Smooth muscle cell (in vitro differentiated cells): ENCODE results near the gene ZNF717. TPM values are rescaled to one million over a fixed set of nuclear protein-coding genes. Genes with fewer than 3 reads are reported as not detected.
"Not testable (repeated sequence)": the region's sequence is repeated elsewhere in the genome, so short reads cannot be mapped to it uniquely, and the experiment has no call there.

Experiments used
- DNase-seq: peaks from one replicate; lab custom pipeline; 2025; ENCODE audit not compliant: unreplicated experiment; lab: John Stamatoyannopoulos, UW
- H2AFZ ChIP-seq: fragments of 200-600 bp; sonication (generic); 2 replicates; pipeline ENCODE4 v1.6.0; 2016; ENCODE audit warnings: antibody characterized with exemption, low read depth, mild to moderate bottlenecking
- H3F3A ChIP-seq: fragments of 200-600 bp; sonication (generic); 2 replicates; pipeline ENCODE4 v1.6.0; 2017; ENCODE audit warnings: antibody characterized with exemption, low read depth
- H3K27ac ChIP-seq: fragments of 200-600 bp; sonication (generic); 2 replicates; pipeline ENCODE4 v1.5.1; 2016; ENCODE audit warnings: low read depth, mild to moderate bottlenecking
- H3K27me3 ChIP-seq: fragments of 200-600 bp; sonication (generic); 2 replicates; pipeline ENCODE4 v1.6.1; 2016; ENCODE audit warnings: low read depth, mild to moderate bottlenecking
- H3K36me3 ChIP-seq: fragments of 200-600 bp; sonication (generic); 2 replicates; pipeline ENCODE4 v1.5.1; 2016; ENCODE audit warnings: low read depth
- H3K4me1 ChIP-seq: fragments of 200-600 bp; sonication (generic); 2 replicates; pipeline ENCODE4 v1.5.1; 2016; ENCODE audit warnings: low read depth
- H3K4me2 ChIP-seq: fragments of 200-600 bp; sonication (generic); 2 replicates; pipeline ENCODE4 v1.6.0; 2016; ENCODE audit warnings: mild to moderate bottlenecking
- H3K4me3 ChIP-seq: fragments of 200-600 bp; sonication (generic); 2 replicates; pipeline ENCODE4 v1.5.1; 2016; ENCODE audit warnings: mild to moderate bottlenecking
- H3K79me2 ChIP-seq: fragments of 200-600 bp; sonication (generic); 2 replicates; pipeline ENCODE4 v1.6.0; 2016; ENCODE audit warnings: low read depth, mild to moderate bottlenecking
- H3K9ac ChIP-seq: fragments of 200-600 bp; sonication (generic); 2 replicates; pipeline ENCODE4 v1.6.0; 2016; ENCODE audit warnings: low read depth
- H3K9me3 ChIP-seq: fragments of 200-600 bp; sonication (generic); replicated peaks from 2 replicates; pipeline ENCODE4 v1.5.1; 2016; ENCODE audit warnings: low read depth
- H4K20me1 ChIP-seq: fragments of 200-600 bp; sonication (generic); 2 replicates; pipeline ENCODE4 v1.6.0; 2016; ENCODE audit warnings: low read depth
- CTCF ChIP-seq: fragments of 200-600 bp; sonication (generic); IDR thresholded peaks from 2 replicates; pipeline ENCODE4 v1.5.1; 2017; ENCODE audit warnings: borderline replicate concordance, mild to moderate bottlenecking, antibody characterized with exemption; ENCODE audit not compliant: insufficient read depth, poor library complexity, severe bottlenecking
- WGBS: methylation state at CpG from one replicate; pipeline ENCODE4 v1.1.7; 2016; ENCODE audit warnings: low lambda C conversion rate; 5-methylcytosine and 5-hydroxymethylcytosine counted together
- polyA plus RNA-seq: library from polyadenylated mRNA; unstranded; fragments of >200 nt; fragmentation: Nextera tagmentation; extraction: Ambion mirVana; gene quantifications from 2 replicates; pipeline ENCODE4 v1.2.1, GENCODE V29; 2016
- total RNA-seq: library from RNA; depleted of rRNA; stranded (reverse); fragments of >200 nt; gene quantifications from 2 replicates; pipeline ENCODE4 v1.2.3, GENCODE V29; 2014

The ZNF717 gene
- total RNA-seq, result 1.3 and 1.4 TPM in 2 replicates
- 0.09 and 1.4 TPM in 2 replicates for polyA plus RNA-seq

GRCh38 chr3:75785081-75785755 lies at the start of gene ZNF717:
ZNF717 (minus strand) TSS chr3:75785549; CDS start chr3:75783362, 2,187 bp downstream.
- H3K79me2 ChIP-seq, H3K9me3 ChIP-seq, H4K20me1 ChIP-seq, H3K36me3 ChIP-seq, H3K4me2 ChIP-seq, H3K27ac ChIP-seq, H3K4me1 ChIP-seq, H3F3A ChIP-seq, H2AFZ ChIP-seq, H3K9ac ChIP-seq, H3K27me3 ChIP-seq: not testable (repeated sequence)
- H3K4me3 ChIP-seq, result peak within 1 kb of the TSS; percentile 16
- WGBS, result 94% methylated on average over 49 of the region's 52 CpGs
- peak; percentile 5 for DNase-seq

- H3F3A ChIP-seq, H3K27ac ChIP-seq, H3K4me3 ChIP-seq, H3K36me3 ChIP-seq, H2AFZ ChIP-seq, H3K79me2 ChIP-seq, H4K20me1 ChIP-seq, H3K27me3 ChIP-seq, DNase-seq, H3K4me2 ChIP-seq, H3K9me3 ChIP-seq, H3K9ac ChIP-seq, H3K4me1 ChIP-seq: not testable (repeated sequence)
- 90% methylated on average over 1 of the region's 1 CpG for WGBS
These were observed 45.7 kb upstream of the ZNF717 start for GRCh38 chr3:75831076-75831475.

GRCh38 chr3:75818019-75818418 lies 32.7 kb upstream of the ZNF717 start:
- H3K36me3 ChIP-seq, H3F3A ChIP-seq, DNase-seq, H3K4me3 ChIP-seq, H3K27ac ChIP-seq, H2AFZ ChIP-seq, H3K4me2 ChIP-seq, H3K79me2 ChIP-seq, H3K4me1 ChIP-seq, H3K9me3 ChIP-seq, H3K9ac ChIP-seq, H3K27me3 ChIP-seq, H4K20me1 ChIP-seq: not testable (repeated sequence)
- 69% methylated on average over 1 of the region's 1 CpG for WGBS
- TF ChIP-seq CTCF, result peak; percentile 42

GRCh38 chr3:75816287-75817180 lies 31.2 kb upstream of the ZNF717 start:
- not testable (repeated sequence) for H3K27me3 ChIP-seq, H4K20me1 ChIP-seq, H3K9me3 ChIP-seq, H3K79me2 ChIP-seq, H3K4me2 ChIP-seq, H3K4me1 ChIP-seq, H3K9ac ChIP-seq, H3K36me3 ChIP-seq, H3K4me3 ChIP-seq, H3K27ac ChIP-seq, H3F3A ChIP-seq, H2AFZ ChIP-seq, DNase-seq
- WGBS, result 62% methylated on average over 9 of the region's 9 CpGs

- TF ChIP-seq CTCF, result no peak
These were observed 29.4 kb upstream of the ZNF717 start for GRCh38 chr3:75814797-75815196.

More at GRCh38 chr3:75814797-75815196, 29.4 kb upstream of the ZNF717 start:
- Histone ChIP-seq H3K4me2 (no peak overlapping the region), H3K4me1 (no peaks in the 10 kb centered on the region), H3F3A (no peaks in the 10 kb centered on the region), H2AFZ (no peak overlapping the region), H3K9ac (no peak overlapping the region), H3K27ac (no peak overlapping the region), H3K4me3 (no peak overlapping the region), H3K9me3 (no peaks in the 10 kb centered on the region), H3K36me3 (no peaks in the 10 kb centered on the region), H3K27me3 (no peaks in the 10 kb centered on the region), H3K79me2 (no peaks in the 10 kb centered on the region), H4K20me1 (no peaks in the 10 kb centered on the region)
- no peak for DNase-seq
- 39% methylated on average over 3 of the region's 3 CpGs for WGBS
